HEK293T (cell line): ENCODE results near the gene ADORA3.

Experiments
- CTCF ChIA-PET: fragments of 350-600 bp; formaldehyde crosslinking; extraction: SDS; loops from one replicate; lab custom pipeline; 2021; ENCODE audit warnings: antibody characterized with exemption, inconsistent platforms; lab: Yijun Ruan, JAX
- POLR2A ChIA-PET: fragments of 350-600 bp; formaldehyde crosslinking; extraction: SDS; loops from one replicate; lab custom pipeline; 2020; ENCODE audit warnings: antibody characterized with exemption, inconsistent platforms; lab: Yijun Ruan, JAX
- DNase-seq: peaks from one replicate; pipeline ENCODE4 v3.0.0; 2012; ENCODE audit warnings: mixed read lengths; ENCODE audit errors: extremely low spot score
- ARNT ChIP-seq: fragments of 450-650 bp; IDR thresholded peaks from 2 replicates; pipeline ENCODE4 v1.6.1; 2017; ENCODE audit warnings: mild to moderate bottlenecking
- BHLHE40 ChIP-seq: fragments of 450-650 bp; IDR thresholded peaks from 2 replicates; pipeline ENCODE4 v1.6.1; 2016; ENCODE audit warnings: mild to moderate bottlenecking, moderate library complexity, borderline replicate concordance
- CTBP1 ChIP-seq: fragments of 450-650 bp; IDR thresholded peaks from 2 replicates; pipeline ENCODE4 v1.6.1; 2016; ENCODE audit warnings: borderline replicate concordance
- ELF4 ChIP-seq: fragments of 450-650 bp; IDR thresholded peaks from 2 replicates; pipeline ENCODE4 v1.6.1; 2017; ENCODE audit warnings: antibody characterized with exemption
- FOXA1 ChIP-seq: fragments of 450-650 bp; IDR thresholded peaks from 2 replicates; pipeline ENCODE4 v1.6.1; 2016; ENCODE audit warnings: mild to moderate bottlenecking
- FOXK2 ChIP-seq: fragments of 450-650 bp; IDR thresholded peaks from 2 replicates; pipeline ENCODE4 v1.6.1; 2016; ENCODE audit warnings: mild to moderate bottlenecking
- FOXM1 ChIP-seq: fragments of 450-650 bp; IDR thresholded peaks from 2 replicates; pipeline ENCODE4 v1.6.1; 2017; ENCODE audit warnings: mild to moderate bottlenecking, borderline replicate concordance
- HDGF ChIP-seq: fragments of 450-650 bp; IDR thresholded peaks from 2 replicates; pipeline ENCODE4 v1.6.1; 2017; ENCODE audit warnings: antibody characterized with exemption, borderline replicate concordance
- L3MBTL2 ChIP-seq: fragments of 450-650 bp; conservative IDR thresholded peaks from 2 replicates; pipeline ENCODE4 v1.6.1; 2016; ENCODE audit warnings: mild to moderate bottlenecking
- LEF1 ChIP-seq: fragments of 450-650 bp; IDR thresholded peaks from 2 replicates; pipeline ENCODE4 v1.6.1; 2017; ENCODE audit warnings: mild to moderate bottlenecking, borderline replicate concordance
- NFRKB ChIP-seq: fragments of 450-650 bp; IDR thresholded peaks from 2 replicates; pipeline ENCODE4 v1.6.1; 2016; ENCODE audit warnings: mild to moderate bottlenecking, moderate library complexity
- SP1 ChIP-seq: fragments of 450-650 bp; IDR thresholded peaks from 2 replicates; pipeline ENCODE4 v1.6.1; 2017
- SUZ12 ChIP-seq: fragments of 450-650 bp; IDR thresholded peaks from 2 replicates; pipeline ENCODE4 v1.6.1; 2016; ENCODE audit warnings: mild to moderate bottlenecking
- TARDBP ChIP-seq: fragments of 450-650 bp; IDR thresholded peaks from 2 replicates; pipeline ENCODE4 v1.6.1; 2016
- ZNF384 ChIP-seq: fragments of 450-650 bp; IDR thresholded peaks from 2 replicates; pipeline ENCODE4 v1.6.1; 2016
- TF ChIP-seq, protein P1 (sequence below): fragments of 450-650 bp; IDR thresholded peaks from 2 replicates; pipeline ENCODE4 v1.6.1; 2016

Gene ADORA3

GRCh38 chr1:111469539-111469938 lies 33.9 kb downstream of the ADORA3 start:
- TF ChIP-seq NFRKB (no peak), FOXM1 (no peak), HDGF (no peak), L3MBTL2 (no peak), FOXK2 (no peak), ZNF384 (no peak)
- ChIA-PET POLR2A (no interaction called here), CTCF (no interaction called here)
- DNase-seq = no peak

DNA sequence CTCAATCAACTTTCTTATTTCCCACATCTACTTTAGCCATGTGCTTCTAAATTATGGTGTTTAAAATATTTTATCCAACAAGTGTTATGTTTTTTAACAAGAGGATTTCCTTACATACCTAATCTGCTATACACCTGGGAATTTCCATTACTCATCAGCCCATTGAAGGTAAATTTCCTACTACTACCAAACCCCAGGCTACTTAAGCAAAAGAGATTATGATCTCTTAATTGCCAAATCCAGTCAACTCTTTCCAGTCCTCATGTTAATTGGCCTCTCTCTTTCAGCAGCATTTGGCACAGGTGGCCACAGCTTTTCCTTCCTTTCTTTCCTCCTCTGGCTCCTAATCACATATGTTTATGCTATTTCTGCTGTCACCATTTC lies 34.7 kb downstream of the ADORA3 start:
- CTCF ChIA-PET = no interaction called here

GRCh38 chr1:111467865-111468716 lies 35.3 kb downstream of the ADORA3 start:
- ChIA-PET CTCF (no interaction called here), POLR2A (no interaction called here)
- DNase-seq = no peak
- TF ChIP-seq FOXM1 (no peak), ARNT (no peak), ZNF384 (no peak), LEF1 (no peak), ELF4 (no peak), CTBP1 (no peak), SUZ12 (no peak), FOXA1 (no peak), BHLHE40 (no peak), NFRKB (no peak), SP1 (no peak), TARDBP (no peak), HDGF (no peak), FOXK2 (no peak), L3MBTL2 (no peak)
- TF ChIP-seq, protein P1, sequence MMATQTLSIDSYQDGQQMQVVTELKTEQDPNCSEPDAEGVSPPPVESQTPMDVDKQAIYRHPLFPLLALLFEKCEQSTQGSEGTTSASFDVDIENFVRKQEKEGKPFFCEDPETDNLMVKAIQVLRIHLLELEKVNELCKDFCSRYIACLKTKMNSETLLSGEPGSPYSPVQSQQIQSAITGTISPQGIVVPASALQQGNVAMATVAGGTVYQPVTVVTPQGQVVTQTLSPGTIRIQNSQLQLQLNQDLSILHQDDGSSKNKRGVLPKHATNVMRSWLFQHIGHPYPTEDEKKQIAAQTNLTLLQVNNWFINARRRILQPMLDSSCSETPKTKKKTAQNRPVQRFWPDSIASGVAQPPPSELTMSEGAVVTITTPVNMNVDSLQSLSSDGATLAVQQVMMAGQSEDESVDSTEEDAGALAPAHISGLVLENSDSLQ = no peak

More for the DNA sequence above, 34.7 kb downstream of the ADORA3 start:
- TF ChIP-seq SUZ12 (no peak), LEF1 (no peak), L3MBTL2 (no peak), HDGF (no peak), BHLHE40 (no peak)
- POLR2A ChIA-PET = no interaction called here
- no peak for DNase-seq

DNA sequence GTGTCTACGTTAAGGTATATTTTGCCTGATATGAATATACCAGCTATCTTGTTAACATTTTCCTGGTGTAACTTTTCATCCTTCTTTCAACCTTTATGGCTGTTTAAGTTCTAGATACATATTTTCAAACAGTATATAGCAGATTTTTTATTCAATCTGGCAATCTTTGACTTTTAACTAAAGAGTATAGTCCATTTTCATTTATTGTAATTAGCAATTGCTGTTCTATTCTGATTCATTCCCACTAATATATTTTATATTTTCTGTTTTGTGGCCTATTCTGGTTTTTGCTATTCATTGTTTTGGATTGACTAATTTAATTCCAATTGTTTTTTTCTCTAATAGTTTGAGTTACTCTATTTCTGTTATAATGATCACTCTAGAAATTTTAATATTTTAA lies 37.0 kb downstream of the ADORA3 start:
- TF ChIP-seq HDGF (no peak), FOXK2 (no peak), TARDBP (no peak), NFRKB (no peak), CTBP1 (no peak), ELF4 (no peak)
- TF ChIP-seq, protein P1 = no peak
- CTCF ChIA-PET = no interaction called here

DNA sequence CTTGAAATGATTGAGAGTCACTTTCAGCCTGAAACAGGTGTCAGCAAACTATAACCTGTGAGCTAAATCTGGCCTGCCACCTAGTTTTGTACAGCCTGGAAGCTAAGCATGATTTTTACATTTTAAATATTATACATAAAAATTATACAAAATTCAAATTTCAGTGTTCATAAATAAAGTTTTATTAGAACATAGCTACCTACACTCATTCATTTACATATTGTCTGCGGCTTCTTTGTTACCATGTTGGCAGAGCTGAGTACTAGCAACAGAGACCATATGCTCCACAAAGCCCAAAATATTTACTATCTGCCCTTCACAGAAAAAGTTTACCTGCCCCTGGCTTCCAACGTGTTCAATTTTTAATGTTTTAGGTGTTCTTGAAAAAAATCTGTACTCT lies 37.7 kb downstream of the ADORA3 start:
- TF ChIP-seq FOXA1 (no peak), TARDBP (no peak), ZNF384 (no peak), L3MBTL2 (no peak), SUZ12 (no peak), NFRKB (no peak), LEF1 (no peak), SP1 (no peak), ARNT (no peak), HDGF (no peak), CTBP1 (no peak), FOXM1 (no peak), BHLHE40 (no peak), ELF4 (no peak), FOXK2 (no peak)
- TF ChIP-seq, protein P1 = no peak
- DNase-seq = no peak
- POLR2A ChIA-PET = interaction anchor here (1.1 kb wide), 1 partner anchor 17 kb away, joined by 3 read pairs; no protein-coding TSS in a partner anchor
- CTCF ChIA-PET = no interaction called here

More for the DNA sequence above, 37.0 kb downstream of the ADORA3 start:
- DNase-seq = no peak
- POLR2A ChIA-PET = no interaction called here

GRCh38 chr1:111463029-111463683 lies 40.3 kb downstream of the ADORA3 start:
- CTCF ChIA-PET = interaction anchor here (1.2 kb wide), 1 partner anchor 10 kb away, joined by 3 read pairs; no protein-coding TSS in a partner anchor
- DNase-seq = no peak
- POLR2A ChIA-PET = no interaction called here
- TF ChIP-seq L3MBTL2 = no peak
- TF ChIP-seq FOXM1 = no peak
- TF ChIP-seq FOXA1 = no peak
- no peak for TF ChIP-seq ZNF384
- TF ChIP-seq FOXK2 = no peak
- TF ChIP-seq ARNT = no peak
- TF ChIP-seq BHLHE40 = no peak
- no peak for TF ChIP-seq TARDBP
- no peak for TF ChIP-seq CTBP1
- no peak for TF ChIP-seq NFRKB
- no peak for TF ChIP-seq SP1
- no peak for TF ChIP-seq ELF4
- no peak for TF ChIP-seq HDGF
- TF ChIP-seq, protein P1 = no peak
- no peak for TF ChIP-seq SUZ12
- TF ChIP-seq LEF1 = no peak
